HCT116 (cell line): ENCODE results near the gene CPB1.

Source experiments
- CBX3 ChIP-seq: IDR thresholded peaks from 2 replicates; pipeline ENCODE4 v1.6.1; 2012; ENCODE audit warnings: low read depth
- CTCF ChIP-seq, 3 experiments: fragments of 200-600 bp in 1 of 3; sonication (generic) in 1 of 3; IDR thresholded peaks in 2 of 3; conservative IDR thresholded peaks in 1 of 3; 2 replicates each; pipeline ENCODE4 v1.5.1; 2012 to 2017; ENCODE audit warnings: low read depth in 2 of 3, low read length in 2 of 3, antibody characterized with exemption in 1 of 3, borderline replicate concordance in 1 of 3, control low read depth in 1 of 3, mild to moderate bottlenecking in 1 of 3, mixed read lengths in 1 of 3, mixed run types in 1 of 3, moderate library complexity in 1 of 3; ENCODE audit not compliant: insufficient read depth in 1 of 3
- EZH2 ChIP-seq: fragments of 200-600 bp; sonication (generic); IDR thresholded peaks from 2 replicates; pipeline ENCODE4 v1.6.1; 2017; ENCODE audit warnings: antibody characterized with exemption, mixed run types
- EZH2phosphoT487 ChIP-seq: fragments of 200-600 bp; IDR thresholded peaks from 2 replicates; pipeline ENCODE4 v1.6.1; 2018; ENCODE audit warnings: antibody characterized with exemption, borderline replicate concordance
- POLR2A ChIP-seq: IDR thresholded peaks from 2 replicates; pipeline ENCODE4 v1.7.0; 2011; ENCODE audit warnings: borderline replicate concordance; ENCODE audit not compliant: insufficient read depth, insufficient read length; ENCODE audit errors: extremely low read depth
- POLR2AphosphoS5 ChIP-seq: IDR thresholded peaks from 2 replicates; pipeline ENCODE4 v1.6.1; 2011; ENCODE audit warnings: mild to moderate bottlenecking, low read depth, low read length, moderate library complexity
- REST ChIP-seq: IDR thresholded peaks from 2 replicates; pipeline ENCODE4 v1.6.1; 2012; ENCODE audit warnings: low read depth
- ZBTB33 ChIP-seq: IDR thresholded peaks from 2 replicates; pipeline ENCODE4 v1.6.1; 2011; ENCODE audit warnings: mild to moderate bottlenecking, low read length, moderate library complexity; ENCODE audit not compliant: insufficient replicate concordance; ENCODE audit errors: extremely low read depth
- ZNF274 ChIP-seq: fragments of 200-500 bp; sonication (Bioruptor generic); IDR thresholded peaks from 2 replicates; pipeline ENCODE4 v1.6.1; 2014; ENCODE audit warnings: mild to moderate bottlenecking, low read depth, low read length, inconsistent platforms

- TF ChIP-seq CTCF (IDR thresholded peaks at IDR 0.05 in 2 of 3, conservative IDR thresholded peaks at IDR 0.05 in 1 of 3; ENCODE audit: borderline replicate concordance in 1 of 3, insufficient read depth in 1 of 3, low read depth in 2 of 3, low read length in 2 of 3) (no peak), POLR2AphosphoS5 (no peak), POLR2A (no peak), ZBTB33 (no peak), EZH2 (no peak), ZNF274 (no peak), REST (no peak), CBX3 (no peak), EZH2phosphoT487 (no peak)
Observed at GRCh38 chr3:148809835-148810234, 17.8 kb upstream of the CPB1 start.
